HG03342 (cell line): ENCODE data around the gene PMPCA.
"Not testable (repeated sequence)": the region's sequence is repeated elsewhere in the genome, so short reads cannot be mapped to it uniquely, and the experiment has no call there.

Experiments
- ATAC-seq: cut with Tn5 transposase; IDR thresholded peaks from one replicate; pipeline ENCODE4 v1.9.1; 2021; ENCODE audit warnings: mild to moderate bottlenecking, moderate library complexity; ENCODE audit not compliant: unreplicated experiment

Gene PMPCA

DNA sequence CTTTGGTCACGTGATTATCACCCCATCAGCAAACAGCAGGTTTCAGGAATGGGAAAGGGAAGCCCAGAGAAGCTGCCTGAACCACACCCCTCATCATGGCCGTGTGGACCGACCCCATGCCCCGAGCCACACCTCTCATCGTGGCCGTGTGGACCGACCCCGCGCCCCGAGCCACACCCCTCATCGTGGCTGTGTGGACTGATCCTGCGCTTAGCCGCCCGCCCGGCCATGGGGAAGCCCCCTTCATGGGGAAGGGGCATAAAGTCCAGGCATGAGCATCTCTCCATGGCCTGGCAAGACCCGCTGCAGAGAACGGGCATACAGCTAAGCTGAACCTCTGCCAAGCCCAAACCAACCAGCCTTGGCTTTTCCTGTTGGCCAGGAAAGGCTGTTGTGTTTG, 16.9 kb upstream of the PMPCA start:
- ATAC-seq, result no peak

DNA sequence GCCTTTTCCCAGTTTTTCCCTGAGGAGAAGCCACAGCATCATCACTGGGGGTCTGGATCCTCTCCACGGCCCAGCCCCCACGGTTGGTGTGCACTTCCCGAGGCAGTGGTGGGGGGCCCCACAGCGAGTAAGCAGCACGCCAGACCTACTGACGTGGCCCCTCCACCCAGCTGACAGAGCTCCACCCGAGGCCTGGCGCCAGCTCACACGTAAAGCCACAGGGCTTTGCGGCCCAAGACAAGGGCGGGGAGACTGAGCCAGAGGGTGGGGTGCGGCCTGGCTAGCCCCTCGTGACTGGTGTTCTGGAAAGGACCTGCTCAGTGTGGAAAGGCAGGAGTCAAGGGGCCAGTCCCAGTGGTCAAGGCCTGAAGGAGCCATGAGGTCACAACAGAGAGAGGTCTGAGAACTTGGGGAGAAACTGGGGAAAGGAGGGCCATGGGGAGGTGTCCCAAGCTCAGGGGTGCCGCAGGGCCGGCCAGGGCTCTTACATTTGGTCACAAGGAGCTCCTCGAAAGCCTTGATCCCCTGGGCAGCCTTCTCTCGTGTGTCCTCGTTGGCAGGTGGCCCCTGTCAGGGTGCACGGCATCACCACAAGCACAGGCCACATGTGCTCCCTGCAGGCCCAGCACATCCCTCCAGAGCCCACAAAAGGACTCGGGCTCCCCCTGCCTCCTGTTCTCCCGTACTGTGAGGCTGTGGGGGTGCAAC, 16.0 kb upstream of the PMPCA start:
- ATAC-seq, result no peak

DNA sequence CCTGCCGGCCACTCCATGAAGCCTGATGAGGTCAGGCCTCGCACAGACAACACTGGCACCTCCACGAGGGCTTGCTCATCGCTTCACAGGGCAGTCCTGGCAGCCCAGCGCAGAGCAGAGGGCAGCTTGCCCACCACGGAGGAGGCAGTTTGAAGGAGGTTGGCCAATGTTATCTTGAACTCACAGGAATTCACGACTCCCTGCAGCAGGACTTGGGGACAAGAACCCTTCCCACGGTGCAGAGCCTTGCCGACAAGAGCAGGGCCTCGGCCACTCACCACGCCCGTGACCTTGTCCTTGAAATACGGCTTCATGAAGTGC, 15.5 kb upstream of the PMPCA start:
- ATAC-seq, result no peak

DNA sequence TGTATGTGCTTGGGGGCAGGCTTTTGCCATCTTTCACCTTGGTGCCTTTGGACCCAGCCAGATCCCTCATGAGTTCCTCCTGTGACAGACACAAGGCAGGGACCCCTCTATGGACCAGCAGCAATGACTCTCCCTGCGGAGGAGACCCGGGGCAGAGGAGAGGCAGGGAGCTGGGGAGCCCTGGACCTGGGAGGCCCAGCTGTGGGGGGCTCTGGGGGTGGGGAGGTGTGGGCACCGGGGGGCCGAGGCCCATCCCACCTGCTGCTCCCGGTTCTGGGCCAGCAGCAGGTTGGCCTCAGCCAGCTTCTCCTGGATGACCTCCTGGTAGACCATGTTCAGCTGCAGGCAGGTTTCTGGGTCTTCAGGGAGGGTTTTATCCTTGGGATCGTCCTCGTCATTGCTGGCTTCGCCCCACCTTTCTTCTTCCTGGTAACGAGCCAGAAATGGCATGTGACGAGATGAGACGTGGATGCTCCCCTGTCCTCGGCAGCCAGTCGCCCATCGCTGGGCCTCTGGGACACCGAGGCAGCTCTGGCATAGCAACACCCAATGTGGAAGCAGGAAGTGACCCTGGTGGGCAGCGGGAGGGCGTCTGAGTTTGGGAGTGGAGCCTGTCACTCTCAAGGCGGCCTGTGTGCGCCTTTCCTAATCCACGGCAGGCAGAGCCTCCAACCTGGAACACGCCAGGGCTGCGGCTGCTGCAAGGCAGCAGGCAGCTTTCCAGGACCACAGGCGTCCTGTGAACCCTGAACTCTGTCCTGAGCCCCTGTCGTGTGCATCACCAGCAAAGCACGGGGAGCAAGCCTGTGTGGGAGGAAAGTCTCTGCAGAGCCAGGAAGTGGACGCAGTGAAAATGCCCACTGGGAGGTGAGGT, 14.9 kb upstream of the PMPCA start:
- no peak for ATAC-seq

DNA sequence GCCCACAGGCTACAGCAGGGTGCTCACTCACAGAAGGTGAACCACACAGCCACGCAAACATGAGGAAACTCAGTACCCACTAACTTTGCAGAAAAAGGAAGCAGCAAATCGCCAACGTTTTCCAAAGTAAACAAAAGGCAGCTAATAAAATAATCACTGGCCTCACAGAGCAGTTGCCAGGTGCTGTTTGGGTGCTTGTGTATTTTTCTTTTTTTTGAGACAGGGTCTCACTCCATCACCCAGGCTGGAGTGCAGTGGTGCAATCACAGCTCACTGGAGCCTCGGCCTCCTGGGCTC, 14.3 kb upstream of the PMPCA start:
- no peak for ATAC-seq

DNA sequence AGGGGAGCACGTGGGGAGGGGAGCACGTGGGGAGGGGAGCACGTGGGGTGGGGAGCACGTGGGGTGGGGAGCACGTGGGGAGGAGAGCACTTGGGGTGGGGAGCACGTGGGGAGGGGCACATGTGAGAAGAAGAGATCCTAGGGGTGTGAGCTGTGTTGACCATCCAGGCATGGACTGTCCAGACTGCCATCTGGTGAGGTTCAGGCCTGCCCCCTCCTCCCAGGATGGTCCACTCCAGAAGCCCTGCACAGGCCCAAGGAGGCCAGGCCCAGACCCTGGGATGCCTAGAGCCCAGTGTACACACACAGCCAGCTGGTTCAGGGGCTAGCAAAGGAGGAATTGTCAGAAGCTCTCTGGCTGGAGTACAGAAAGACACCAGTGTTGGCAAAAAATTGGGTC, 12.8 kb upstream of the PMPCA start:
- no peak for ATAC-seq

DNA sequence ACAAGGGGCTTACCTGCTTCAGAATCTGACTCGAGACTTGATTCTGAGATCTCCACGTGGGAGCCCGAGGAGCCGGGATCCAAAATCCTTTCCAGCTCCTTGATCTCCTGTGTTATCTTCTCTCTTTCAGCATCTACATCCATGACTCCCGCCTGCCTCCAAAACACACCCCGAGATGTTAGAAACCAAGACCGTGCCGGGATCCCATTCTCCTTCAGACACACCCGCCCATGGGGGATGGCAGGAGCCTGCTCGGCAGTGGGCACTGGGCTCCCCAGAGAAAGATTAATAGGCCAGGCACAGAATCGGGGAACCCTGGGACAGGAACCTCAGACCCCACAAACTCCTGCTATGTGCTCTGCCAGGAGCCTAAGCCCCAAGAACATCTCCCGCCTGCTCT, 12.2 kb upstream of the PMPCA start:
- no peak for ATAC-seq

DNA sequence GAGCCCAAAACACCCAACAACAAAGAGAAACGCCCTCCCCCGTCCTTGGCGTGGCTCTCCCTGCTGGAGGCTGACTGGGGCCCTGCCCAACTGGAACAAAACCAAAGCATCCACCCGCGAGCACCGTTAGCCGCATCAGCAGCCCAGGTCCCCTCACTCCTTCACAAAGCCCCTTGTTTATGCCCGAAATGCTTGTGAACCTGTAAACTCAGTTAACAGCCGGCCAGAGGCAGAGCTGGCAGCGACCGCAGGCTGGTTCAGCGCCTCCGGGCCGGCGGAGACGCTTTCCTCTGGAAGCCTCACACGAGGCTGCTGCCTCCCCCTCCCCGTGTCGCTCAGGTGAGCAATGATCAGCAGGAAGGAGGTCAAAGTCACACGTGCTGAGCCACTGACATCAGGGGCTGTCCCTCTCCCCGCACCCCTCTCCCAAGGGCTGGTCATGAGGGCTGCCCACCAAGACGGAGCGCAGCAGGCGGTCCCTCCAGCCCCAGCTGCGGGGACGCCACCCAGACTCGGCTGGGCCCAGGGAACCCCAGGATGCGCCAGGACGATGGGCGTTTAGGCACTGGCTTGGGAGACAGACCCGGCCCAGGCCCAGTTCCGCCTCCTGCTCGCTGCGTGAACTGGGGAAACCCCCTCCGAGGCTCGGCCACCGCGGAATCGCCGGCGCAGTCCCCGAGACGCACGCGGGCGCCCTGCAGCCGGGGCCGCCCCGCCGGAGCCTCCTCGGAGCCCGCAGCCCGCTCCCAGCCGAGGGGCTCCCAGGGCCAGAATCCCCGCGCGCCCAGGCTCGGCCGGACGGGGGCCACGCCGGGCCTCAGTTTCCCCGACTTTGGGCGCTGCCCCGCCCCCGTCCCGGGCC, 11.1 kb upstream of the PMPCA start:
- no peak for ATAC-seq

DNA sequence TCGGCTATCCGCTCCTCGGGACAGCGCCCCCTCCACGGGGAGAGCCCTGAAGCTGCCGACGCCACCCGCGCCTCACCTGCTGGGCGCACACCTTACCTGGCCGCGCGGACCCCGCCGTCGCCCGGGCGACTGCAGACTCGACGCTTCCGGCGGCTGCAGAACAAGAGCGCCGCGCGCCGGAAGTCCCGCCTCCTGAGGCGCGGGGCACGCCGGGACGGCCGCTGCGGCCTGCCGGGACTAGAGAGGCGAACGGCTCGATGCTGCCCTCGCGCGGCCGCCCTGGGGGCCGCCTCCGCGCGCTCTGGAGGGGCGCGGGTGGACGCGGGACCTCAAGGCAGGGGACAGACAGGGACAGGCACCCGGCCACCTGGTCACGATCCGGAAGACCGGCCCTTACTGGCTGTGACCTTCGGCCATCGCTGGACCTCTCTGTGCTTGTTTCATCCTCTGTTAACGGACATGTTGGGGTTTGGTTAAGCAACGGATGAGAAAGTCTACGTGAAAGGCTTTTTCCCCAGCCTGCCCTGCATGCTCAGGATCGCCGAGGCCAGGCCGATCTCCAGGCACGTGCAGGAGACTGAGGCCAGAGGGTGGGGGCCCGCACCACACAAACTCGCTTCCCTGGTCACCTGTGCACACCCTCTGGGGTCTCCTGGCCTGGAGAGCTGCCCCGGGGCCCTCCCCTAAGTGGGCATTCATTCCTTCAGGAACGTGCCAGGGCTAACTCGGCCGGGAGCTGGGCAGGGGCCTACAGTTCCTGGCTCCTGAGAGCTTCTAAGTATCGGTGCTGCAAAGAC, 10.2 kb upstream of the PMPCA start, which contains the start of gene SNAPC4:
Gene SNAPC4 (minus strand): TSS at position 133 of the 797 bp plus-strand sequence. CDS start 1,742 bp downstream, outside the sequence.
- ATAC-seq, result peak; percentile 70

DNA sequence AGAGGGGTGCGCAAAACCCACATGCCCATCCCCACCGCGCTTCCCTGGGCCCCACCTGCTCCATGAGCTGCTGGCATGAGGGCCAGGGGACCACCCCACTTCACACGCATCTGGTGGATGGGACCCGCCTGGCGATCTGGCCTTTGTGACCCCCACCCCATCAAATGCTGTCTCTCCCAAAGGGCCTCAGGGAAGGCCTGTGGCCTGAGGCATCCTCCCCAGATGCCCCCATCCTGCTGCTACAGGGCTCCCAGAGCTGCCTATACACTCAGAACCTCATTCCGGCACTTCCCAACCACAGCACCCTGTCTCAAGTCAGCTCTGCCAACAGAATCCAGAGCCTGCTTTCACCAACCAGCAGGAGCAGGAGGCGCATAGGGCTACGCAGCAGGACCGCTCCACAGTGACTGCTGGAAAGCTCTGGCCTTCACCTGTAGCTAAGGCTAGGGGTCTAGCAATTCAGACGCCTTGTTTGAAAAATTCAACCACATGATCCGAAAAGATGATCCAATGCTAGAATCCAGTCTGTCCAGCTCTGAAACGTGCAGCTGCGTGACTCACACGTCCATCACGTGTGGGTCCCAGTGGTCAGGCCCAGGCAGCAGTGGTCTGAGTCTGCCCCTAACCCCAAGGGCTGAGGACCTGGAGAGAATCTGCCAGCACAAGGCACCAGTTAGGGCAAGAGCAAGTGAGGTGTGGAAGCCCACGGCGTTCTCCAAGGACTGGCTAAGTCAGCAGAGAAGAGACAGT, 9.1 kb upstream of the PMPCA start:
- ATAC-seq, result no peak

DNA sequence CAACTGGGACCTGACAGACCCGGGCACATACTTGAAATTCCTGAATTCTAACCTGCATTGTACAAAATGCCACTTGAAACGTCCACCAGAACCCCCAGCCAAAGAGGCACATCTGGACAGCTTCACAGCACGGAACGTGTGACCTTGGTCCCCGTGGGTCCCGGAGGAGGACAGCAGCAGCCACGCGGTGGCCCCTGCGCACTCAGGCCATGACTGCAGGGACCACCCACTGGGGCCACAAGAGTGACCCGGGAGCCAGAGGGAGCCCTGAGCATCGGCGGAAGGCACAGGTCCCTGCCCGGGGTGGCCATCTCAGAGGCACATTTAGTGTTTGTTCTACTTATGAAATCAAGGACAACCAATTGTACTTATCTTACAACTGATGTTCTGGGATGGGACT, 8.4 kb upstream of the PMPCA start:
- ATAC-seq, result no peak

DNA sequence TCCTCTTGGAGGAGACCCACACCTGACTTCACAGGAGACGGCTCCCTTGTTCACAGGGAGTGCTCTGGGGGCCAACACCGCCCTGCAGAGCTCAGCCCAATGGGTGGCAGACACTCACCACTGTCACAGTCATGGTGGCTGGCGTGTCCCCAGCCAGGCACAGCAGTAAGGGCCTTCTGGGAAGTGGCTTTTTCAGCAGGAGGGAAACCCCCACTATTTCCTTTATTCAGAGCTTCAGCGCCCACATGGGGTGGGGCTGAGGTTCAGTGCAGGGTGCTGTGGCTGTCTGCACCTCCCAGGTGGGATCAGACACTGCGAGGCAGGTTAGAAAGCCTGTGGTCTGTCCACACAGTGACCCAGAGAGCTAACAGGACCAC, 6.9 kb upstream of the PMPCA start:
- ATAC-seq, result no peak

DNA sequence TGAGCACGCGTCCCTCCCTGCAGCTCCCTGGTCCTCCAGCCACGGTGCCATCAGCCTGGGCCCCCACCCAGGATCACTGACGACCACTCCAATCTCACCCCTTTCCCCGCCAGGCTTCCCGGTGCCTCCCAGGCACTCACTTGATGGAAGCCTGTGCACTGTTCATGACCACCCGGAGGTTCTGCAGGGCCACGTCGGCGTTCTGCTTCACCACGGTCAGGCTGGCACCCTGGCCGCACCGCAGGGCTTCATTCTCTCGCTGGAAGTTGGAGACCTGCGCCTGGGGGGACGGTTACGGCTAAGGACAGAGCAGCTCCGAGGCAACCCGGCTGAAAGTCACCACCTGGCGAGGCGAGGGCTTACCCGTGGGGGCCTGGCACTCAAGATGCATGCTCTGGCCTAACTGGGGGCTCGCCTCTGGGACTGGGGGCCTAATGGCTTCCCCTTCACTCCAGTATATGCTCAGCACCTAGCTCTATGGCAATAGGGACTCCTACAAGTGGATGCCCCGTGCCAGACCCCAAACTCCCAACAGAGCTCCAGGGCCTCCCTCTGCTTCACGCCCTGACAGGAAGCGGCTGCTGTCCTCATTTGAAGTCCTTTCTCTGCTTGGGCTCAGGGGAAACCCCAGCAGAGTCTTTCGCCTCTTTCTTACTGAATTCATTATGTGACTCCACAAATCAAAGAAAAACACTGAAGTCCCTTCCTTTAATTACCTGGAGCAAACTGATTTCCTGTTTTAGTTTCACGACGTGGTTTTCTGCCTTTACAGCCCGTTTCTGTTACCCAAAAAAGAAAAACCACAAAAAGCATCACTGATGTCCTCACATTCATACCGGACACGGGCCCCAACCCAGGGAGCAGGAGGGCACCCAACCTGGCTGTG, 6.3 kb upstream of the PMPCA start:
- no peak for ATAC-seq

DNA sequence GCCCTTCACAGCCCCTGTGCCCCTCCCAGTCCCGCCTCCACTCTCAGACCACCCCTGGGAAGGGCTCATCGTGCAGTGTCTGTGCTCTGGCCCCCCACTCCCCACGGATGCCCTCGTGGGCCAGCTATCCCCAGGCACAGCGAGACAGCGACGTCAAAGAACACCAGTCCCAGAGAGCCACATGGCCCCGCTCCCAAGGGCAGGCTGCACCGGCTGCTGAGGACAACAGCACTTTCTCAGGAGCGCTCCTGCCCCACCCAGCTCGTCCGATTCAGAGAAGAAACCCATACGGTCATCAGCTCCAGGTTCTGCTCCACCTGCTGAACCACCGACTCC, 5.7 kb upstream of the PMPCA start:
- ATAC-seq, result no peak

DNA sequence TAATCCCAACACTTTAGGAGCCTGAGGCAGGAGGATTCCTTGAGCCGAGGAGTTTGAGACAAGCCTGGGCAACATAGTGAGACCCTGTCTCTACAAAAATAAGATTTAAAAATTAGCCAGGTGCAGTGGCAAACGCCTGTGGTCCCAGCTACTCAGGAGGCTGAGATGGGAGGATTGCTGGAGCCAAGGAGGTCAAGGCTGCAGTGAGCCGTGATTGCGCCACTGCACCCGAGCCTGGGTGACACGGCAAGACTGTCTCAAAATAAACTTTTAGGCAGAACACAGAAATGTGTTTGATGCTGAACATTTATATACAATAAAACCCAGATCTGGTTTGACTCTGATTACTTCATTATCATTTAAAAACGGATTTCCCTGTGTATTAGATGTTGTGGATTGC, 5.0 kb upstream of the PMPCA start:
- ATAC-seq, result no peak

DNA sequence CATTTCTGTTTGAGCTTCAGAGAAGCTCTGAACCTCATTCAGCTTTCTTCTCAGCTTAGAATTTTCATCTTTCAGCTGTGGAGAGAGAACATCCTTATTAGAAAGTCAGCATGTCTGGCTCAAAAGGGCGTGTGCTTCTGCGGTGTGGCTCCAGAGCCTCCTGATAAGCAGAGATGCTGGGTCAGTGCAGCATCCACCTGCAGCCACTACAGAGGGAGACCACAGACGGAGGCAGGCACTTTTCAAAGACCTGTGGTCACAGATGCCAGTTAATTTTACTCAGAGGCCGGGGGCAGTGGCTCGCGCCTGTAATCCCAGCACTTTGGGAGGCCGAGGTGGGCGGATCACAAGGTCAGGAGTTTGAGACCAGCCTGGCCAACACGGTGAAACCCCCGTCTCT, 4.6 kb upstream of the PMPCA start:
- ATAC-seq, result not testable (repeated sequence)

DNA sequence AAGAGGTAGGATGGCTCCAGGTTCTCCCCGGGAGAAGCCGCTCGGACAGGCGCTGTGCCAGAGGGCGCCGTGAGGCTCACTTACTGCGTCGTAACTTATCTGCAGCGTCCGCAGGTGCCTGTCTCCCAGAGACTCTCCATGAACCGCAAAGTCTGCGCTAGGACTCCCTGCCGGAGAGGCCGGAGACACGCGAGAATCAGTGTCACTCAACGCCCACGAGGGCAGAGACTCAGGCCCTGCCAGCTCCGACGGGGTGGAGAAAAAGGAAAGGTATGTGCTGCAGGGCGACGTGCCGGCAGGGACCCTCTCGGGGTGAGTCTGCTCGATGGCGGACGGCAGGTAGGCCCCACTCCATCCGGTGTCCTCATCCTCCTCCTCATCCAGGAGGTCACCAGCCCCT, 3.4 kb upstream of the PMPCA start:
- ATAC-seq, result not testable (repeated sequence)

DNA sequence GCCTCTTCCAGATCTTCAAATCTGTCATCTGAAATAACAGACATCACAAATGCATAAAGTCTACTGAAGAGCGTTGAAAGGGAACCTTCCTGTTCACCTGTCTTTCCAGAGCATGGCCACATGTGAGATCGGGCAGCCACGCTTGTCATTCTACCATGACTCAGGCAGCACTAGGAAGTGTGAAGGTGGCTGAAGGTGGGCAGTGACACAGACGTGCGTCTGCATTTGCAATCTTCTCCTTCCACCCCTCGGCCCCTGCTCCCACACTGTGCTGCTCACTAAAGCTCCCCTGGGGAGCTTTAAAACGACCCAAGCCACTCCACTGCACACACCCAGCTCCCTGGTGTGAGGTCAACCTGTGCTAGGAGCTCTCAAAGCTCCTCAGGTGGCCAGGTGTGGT, 2.5 kb upstream of the PMPCA start:
- ATAC-seq, result no peak
